WTC11 (cell line): ENCODE data around the gene ECT2.

Experiments
- CTCF ChIP-seq: fragments of 200-600 bp; IDR thresholded peaks from 2 replicates; pipeline ENCODE4 v1.8.0; 2022; ENCODE audit warnings: antibody characterized with exemption
- ETV6 ChIP-seq: sonication (generic); formaldehyde crosslinking; IDR thresholded peaks from 2 replicates; pipeline ENCODE4 v1.8.1; 2022; ENCODE audit warnings: mild to moderate bottlenecking, missing genetic modification reagents
- NFYB ChIP-seq: sonication (generic); formaldehyde crosslinking; conservative IDR thresholded peaks from 2 replicates; pipeline ENCODE4 v1.8.0; 2022; ENCODE audit warnings: low read depth, missing genetic modification reagents
- SP1 ChIP-seq: sonication (generic); formaldehyde crosslinking; conservative IDR thresholded peaks from 2 replicates; pipeline ENCODE4 v1.8.1; 2022; ENCODE audit warnings: missing genetic modification reagents

DNA sequence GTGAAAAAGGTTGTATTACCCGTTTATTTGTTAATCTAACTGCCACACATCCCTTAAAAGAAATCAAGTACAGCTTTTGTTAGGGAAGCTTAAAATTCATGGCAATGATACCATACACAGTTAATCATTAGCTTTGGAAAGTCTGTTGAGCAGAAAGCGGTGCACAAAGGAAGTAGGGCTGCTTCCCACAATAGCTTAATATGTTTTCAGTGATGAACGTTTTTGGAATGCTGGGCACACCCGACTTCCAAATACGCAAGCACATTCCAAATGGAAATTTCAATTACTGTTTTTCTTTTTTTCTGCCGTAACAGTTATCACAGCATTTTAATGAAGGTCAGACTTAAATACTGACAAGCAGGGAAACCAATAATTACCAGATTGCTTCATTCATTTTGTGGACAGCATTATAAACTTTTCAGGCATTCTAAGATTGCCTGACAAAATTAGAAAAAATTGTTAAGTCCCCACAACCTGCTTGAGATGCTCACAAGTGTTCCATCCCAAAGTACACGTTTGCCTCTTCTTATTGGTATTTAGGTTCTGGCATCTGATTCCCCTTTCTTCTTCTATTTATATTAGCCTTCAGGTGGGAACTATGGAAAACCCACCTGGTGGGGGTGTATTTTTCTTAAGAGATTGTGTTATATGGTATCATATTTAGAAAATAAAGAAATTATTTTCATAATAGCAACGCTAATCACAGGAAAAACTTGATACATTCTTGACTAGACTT, 1.1 kb upstream of the ECT2 start:
- TF ChIP-seq NFYB (CRISPR knock-in tag) (no peak), CTCF (no peak), SP1 (CRISPR knock-in tag) (no peak), ETV6 (CRISPR knock-in tag) (no peak)
